NCI-H524 treated with DMSO at 0.1 percent for 48 hours (cell line): Measurements from ENCODE around the gene CD46.

Experiments
- DNase-seq: peaks from one replicate; lab custom pipeline; 2025; lab: John Stamatoyannopoulos, UW

CD46 gene

GRCh38 chr1:207813946-207814345 lies 62.1 kb downstream of the CD46 start:
- no peak for DNase-seq

DNA sequence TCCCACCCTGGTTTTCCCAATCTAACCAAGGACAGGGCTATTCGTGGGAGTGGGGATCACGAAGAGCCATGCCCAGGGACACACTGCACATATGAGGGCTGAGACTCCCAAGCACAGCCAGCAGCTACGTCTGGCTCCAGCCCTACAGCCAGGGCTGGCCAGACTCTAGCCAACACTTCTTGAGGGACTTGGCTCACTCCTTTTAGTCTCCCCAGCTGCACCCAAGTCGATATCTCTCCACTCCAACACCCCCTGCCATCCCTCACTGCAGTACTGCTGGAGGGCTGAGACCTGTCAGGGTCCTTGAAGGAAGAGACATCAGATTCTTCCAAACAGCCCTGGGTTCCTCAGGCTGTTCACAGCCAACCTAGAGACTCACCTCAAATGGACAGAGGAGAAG lies 62.6 kb downstream of the CD46 start:
- DNase-seq: no peak

DNA sequence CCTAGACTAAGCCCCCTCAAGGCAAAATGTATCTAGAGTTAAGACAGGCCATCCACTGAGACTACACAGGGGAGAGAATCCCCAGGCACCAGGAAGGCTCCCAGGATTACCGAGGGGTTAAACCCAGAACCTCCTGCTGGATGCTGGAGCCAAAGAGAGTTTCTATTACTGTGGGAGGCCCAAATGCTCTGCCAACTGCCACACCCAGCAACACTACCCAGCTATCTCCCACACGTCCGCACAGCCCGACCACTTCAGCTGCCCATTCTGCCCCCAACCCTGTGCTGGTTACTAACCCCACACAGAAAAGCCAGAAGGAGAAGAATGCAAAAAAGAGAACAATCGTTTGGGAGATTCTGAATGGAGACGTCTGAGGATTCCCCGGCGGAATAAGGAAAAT lies 63.6 kb downstream of the CD46 start:
- no peak for DNase-seq

- DNase-seq: no peak
These were observed 64.0 kb downstream of the CD46 start for GRCh38 chr1:207815913-207816291.

- DNase-seq: no peak
These were observed 65.3 kb downstream of the CD46 start for GRCh38 chr1:207817166-207817565.

DNA sequence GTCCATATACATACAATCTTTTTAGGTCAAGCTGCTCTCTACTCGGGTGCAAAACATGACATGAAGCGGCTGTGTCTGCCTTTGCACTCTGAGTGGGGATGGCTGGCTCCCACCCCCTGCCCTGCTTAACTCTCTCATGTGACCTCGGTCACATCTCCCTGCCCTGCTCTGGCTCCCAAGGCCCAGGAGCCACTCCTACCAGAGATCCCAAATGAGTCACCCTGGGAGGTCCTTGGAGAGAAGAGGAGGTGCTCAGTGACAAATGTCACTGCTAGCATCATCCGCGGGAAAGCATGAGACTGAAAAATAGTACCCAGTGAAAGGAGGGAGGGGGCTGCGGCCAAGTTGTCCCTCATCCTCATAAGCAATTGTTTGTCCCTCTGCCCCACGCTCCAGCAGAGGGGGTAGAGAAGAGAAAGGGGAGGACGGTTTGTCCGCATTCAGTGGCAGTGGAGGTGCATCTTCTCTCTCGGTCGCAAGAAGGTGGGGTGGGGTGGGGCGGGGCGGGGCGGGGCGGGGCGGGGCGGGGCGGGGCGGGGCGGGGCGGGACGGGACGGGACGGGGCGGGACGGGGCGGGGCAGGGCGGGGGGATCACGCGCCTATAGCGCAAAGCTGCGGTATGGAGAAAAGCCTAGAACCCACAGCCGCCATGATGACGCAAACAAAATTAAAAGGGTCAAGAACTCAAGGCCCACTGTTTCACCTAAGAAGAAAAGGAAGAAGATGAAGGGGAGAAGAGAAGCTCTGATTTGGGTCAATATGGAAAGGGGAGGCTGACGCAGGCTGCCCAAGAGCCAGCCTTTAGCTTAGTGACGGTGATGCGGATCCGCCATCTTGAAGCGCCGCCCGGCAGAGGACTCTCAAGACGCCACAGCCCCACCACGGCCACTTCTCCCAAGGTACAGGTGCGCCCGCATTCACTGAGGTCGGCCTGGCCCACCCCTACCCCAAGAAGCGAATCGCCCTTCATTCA lies 66.2 kb downstream of the CD46 start:
- no peak for DNase-seq

- DNase-seq: no peak
These were observed 67.2 kb downstream of the CD46 start for GRCh38 chr1:207818971-207819451.

- no peak for DNase-seq
These were observed 69.0 kb downstream of the CD46 start for GRCh38 chr1:207820568-207821463.

- no peak for DNase-seq
These were observed 69.7 kb downstream of the CD46 start for GRCh38 chr1:207821464-207822045.

GRCh38 chr1:207822124-207822601 lies 70.3 kb downstream of the CD46 start:
- DNase-seq: no peak

DNA sequence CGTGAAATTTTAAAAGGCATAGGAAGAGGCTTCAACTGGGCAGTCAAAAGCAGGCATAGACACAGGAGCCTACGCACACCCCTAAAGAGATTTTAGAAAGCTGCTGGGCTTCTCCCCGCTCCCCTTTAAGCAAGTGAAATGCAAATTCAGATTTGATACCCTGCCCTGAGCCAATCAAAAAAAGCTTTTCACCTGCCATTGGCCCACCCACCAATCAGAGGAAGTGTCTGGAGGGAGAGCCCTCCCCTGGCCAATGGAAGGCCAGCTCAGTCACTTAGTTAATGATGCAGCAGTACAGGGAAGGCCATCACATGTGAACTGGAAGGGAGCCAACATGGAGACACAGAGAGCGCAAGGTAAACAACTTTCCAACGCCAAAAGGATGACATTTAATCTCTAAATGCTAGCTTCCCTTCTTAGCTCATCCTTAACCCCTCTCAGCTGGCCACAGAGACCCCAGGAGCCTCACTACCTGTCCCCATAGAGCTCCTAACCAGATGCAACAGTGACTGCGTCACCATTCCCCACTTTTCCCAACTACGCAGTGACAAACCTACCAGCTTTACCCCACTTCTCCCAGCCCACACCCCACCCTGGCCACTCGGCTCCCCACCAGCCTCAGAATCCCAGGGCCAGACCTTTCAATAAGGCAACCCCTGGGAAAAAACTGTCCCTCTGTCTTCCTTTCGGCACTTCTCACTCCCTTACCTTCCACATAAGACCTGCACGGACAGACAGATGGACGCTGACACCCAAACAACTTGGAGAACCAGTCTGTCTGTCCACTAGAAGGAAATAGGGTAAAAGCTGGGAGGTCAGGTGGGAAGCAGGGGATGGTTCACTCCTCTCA lies 71.0 kb downstream of the CD46 start:
- DNase-seq: no peak

DNA sequence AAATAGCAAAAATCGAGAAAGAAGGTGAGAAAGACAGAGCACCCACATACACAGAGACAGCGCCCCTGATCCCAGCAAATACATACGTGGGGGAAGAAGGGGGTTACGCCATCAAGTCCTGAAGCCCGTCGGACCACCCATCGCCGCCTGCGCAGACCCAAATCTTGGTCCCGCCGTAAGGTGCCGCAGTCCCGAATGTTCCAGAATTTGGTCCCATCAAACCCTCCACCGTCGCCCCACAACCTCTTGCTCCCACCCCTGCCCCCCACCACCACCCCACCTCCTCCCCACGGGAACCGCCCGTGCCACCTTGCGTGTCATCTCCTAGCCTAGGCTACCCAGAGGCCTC lies 71.7 kb downstream of the CD46 start:
- DNase-seq: no peak

- no peak for DNase-seq
These were observed 72.2 kb downstream of the CD46 start for GRCh38 chr1:207823880-207824566.

DNA sequence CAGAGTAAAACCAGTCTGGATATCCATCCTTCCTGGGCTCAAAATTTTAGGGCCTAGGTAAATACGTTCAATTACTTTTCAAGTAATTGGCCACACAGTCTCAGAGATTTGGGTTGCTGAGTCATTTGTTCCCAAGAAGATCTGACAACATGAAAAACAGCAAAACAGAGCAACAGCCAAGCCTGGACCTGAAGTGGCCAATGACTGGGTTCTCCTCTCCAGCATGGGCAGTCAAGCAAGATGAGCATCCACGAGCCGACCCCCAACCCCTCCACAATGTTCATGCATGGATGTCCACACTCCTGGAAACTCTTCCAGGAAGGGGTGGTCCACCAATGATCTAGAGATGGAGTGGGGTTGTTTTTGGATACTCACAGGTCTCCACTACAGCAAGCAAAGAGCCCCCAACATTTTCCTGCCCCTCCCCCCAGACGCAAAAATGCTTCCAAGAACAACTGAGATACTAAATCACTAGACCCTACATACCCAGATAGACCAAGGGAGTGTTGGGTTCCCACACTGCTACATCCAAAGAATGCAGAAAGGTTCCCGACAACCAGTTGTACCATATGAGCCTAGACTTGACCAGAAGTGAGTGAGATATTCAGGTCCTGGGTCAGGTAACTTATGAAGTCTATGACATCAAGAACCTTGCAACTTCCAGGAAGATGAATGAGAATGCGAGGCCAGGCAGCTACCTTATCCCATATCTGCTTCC lies 73.0 kb downstream of the CD46 start:
- DNase-seq: no peak

GRCh38 chr1:207825409-207825695 lies 73.5 kb downstream of the CD46 start:
- no peak for DNase-seq

- no peak for DNase-seq
These were observed 74.1 kb downstream of the CD46 start for GRCh38 chr1:207825719-207826556.

GRCh38 chr1:207826557-207827487 lies 75.0 kb downstream of the CD46 start:
- no peak for DNase-seq

DNA sequence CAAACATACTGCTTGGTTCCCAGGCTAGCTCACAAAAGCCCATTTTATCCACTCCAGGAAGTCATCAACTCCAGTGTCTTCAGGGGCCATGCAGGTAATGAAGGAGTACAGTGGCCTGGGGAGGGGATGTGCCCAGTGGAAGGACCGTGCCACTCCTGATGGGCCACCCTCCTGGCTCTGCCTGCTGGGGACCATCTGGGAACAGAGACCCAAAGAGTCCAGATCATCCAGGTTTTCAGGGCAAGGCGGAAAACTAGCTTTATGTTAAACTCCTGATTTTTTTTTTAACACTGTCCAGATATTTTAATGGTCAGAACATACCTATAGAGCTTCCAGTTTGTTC lies 75.6 kb downstream of the CD46 start:
- DNase-seq: no peak
